HCT116 (cell line): ENCODE results near the gene MALSU1. TPM values are rescaled to one million over a fixed set of nuclear protein-coding genes. Genes with fewer than 3 reads are reported as not detected.
A peak's percentile ranks its signal among the peaks of the same experiment; 100 is the strongest.

ENCODE experiments used
- CBX3 ChIP-seq: IDR thresholded peaks from 2 replicates; pipeline ENCODE4 v1.6.1; 2012; ENCODE audit warnings: low read depth
- CTCF ChIP-seq, 3 experiments: fragments of 200-600 bp in 1 of 3; sonication (generic) in 1 of 3; IDR thresholded peaks in 2 of 3; conservative IDR thresholded peaks in 1 of 3; 2 replicates each; pipeline ENCODE4 v1.5.1; 2012 to 2017; ENCODE audit warnings: low read depth in 2 of 3, low read length in 2 of 3, antibody characterized with exemption in 1 of 3, borderline replicate concordance in 1 of 3, control low read depth in 1 of 3, mild to moderate bottlenecking in 1 of 3, mixed read lengths in 1 of 3, mixed run types in 1 of 3, moderate library complexity in 1 of 3; ENCODE audit not compliant: insufficient read depth in 1 of 3
- EZH2phosphoT487 ChIP-seq: fragments of 200-600 bp; IDR thresholded peaks from 2 replicates; pipeline ENCODE4 v1.6.1; 2018; ENCODE audit warnings: antibody characterized with exemption, borderline replicate concordance
- FOSL1 ChIP-seq: IDR thresholded peaks from 2 replicates; pipeline ENCODE4 v1.6.1; 2012; ENCODE audit warnings: low read depth
- JUND ChIP-seq: IDR thresholded peaks from 2 replicates; pipeline ENCODE4 v1.6.1; 2012
- POLR2AphosphoS5 ChIP-seq: IDR thresholded peaks from 2 replicates; pipeline ENCODE4 v1.6.1; 2011; ENCODE audit warnings: mild to moderate bottlenecking, low read depth, low read length, moderate library complexity
- SP1 ChIP-seq: IDR thresholded peaks from 2 replicates; pipeline ENCODE4 v1.6.1; 2012; ENCODE audit warnings: low read depth
- SRF ChIP-seq: IDR thresholded peaks from 2 replicates; pipeline ENCODE4 v1.6.1; 2012; ENCODE audit warnings: low read depth
- ZFX ChIP-seq: fragments of 450-650 bp; IDR thresholded peaks from 2 replicates; pipeline ENCODE4 v1.6.1; 2017
- total RNA-seq: library from RNA; stranded (reverse); gene quantifications from one replicate; pipeline ENCODE4 v1.2.1, GENCODE V29; 2021; ENCODE audit not compliant: unreplicated experiment
- TF ChIP-seq, protein P1 (sequence below): IDR thresholded peaks from 2 replicates; pipeline ENCODE4 v1.6.1; 2012; ENCODE audit warnings: low read depth

Gene MALSU1
- total RNA-seq, 1 experiment from 2014 or later, result 105 TPM

DNA sequence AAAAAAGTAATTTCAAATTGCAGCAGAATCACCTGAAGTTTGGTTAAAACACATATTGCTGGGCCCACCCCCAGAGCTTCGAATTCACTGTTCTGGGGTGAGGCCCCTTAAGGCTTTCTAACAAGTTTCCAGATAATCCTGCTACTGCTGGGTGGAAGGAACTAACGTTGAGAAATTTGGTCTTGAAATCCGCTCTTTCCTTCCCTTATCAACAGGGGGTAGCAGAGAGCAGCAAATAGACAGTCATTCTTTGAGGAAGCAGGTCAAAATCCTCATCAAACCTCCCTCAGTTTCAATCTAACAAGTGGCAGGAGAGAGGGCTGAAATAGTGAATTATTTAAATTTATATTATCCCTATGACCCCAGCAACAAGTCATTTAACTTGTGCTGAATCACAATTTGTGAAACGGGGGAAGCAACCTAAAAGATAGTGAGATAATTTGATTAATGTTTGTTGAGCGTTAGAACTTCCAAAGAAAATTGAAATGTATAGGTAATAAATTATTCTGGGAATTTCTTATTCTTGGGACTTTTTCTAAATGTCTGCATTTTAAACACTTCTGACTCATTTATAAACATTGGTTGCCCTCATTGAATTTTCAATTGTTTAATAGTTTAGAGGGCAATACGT, 21.7 kb upstream of the MALSU1 start (continued):
- TF ChIP-seq CTCF (IDR thresholded peaks at IDR 0.05 in 2 of 3, conservative IDR thresholded peaks at IDR 0.05 in 1 of 3; ENCODE audit: borderline replicate concordance in 1 of 3, insufficient read depth in 1 of 3, low read depth in 2 of 3, low read length in 2 of 3) (peak; percentile 77 to 90 (median 78)), FOSL1 (no peak), ZFX (no peak), CBX3 (no peak), SP1 (no peak), EZH2phosphoT487 (no peak), POLR2AphosphoS5 (no peak), SRF (no peak), JUND (no peak)
- TF ChIP-seq, protein P1, sequence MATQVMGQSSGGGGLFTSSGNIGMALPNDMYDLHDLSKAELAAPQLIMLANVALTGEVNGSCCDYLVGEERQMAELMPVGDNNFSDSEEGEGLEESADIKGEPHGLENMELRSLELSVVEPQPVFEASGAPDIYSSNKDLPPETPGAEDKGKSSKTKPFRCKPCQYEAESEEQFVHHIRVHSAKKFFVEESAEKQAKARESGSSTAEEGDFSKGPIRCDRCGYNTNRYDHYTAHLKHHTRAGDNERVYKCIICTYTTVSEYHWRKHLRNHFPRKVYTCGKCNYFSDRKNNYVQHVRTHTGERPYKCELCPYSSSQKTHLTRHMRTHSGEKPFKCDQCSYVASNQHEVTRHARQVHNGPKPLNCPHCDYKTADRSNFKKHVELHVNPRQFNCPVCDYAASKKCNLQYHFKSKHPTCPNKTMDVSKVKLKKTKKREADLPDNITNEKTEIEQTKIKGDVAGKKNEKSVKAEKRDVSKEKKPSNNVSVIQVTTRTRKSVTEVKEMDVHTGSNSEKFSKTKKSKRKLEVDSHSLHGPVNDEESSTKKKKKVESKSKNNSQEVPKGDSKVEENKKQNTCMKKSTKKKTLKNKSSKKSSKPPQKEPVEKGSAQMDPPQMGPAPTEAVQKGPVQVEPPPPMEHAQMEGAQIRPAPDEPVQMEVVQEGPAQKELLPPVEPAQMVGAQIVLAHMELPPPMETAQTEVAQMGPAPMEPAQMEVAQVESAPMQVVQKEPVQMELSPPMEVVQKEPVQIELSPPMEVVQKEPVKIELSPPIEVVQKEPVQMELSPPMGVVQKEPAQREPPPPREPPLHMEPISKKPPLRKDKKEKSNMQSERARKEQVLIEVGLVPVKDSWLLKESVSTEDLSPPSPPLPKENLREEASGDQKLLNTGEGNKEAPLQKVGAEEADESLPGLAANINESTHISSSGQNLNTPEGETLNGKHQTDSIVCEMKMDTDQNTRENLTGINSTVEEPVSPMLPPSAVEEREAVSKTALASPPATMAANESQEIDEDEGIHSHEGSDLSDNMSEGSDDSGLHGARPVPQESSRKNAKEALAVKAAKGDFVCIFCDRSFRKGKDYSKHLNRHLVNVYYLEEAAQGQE, result no peak
